Measurements from ENCODE around the gene RFFL. TPM values are rescaled to one million over a fixed set of nuclear protein-coding genes. Genes with fewer than 3 reads are reported as not detected.
"Not testable (repeated sequence)": the region's sequence is repeated elsewhere in the genome, so short reads cannot be mapped to it uniquely, and the experiment has no call there.

Gene RFFL, protein sequence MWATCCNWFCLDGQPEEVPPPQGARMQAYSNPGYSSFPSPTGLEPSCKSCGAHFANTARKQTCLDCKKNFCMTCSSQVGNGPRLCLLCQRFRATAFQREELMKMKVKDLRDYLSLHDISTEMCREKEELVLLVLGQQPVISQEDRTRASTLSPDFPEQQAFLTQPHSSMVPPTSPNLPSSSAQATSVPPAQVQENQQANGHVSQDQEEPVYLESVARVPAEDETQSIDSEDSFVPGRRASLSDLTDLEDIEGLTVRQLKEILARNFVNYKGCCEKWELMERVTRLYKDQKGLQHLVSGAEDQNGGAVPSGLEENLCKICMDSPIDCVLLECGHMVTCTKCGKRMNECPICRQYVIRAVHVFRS
- 10 to 100 TPM in 3 of 4 donors, 1 to 10 TPM in 1; 10.0 to 36.9 (median 16.9) TPM for polyA plus RNA-seq
- long read RNA-seq, donor 1, result 0 reads
- long read RNA-seq, donor 2, result 0 reads
- long read RNA-seq, donor 3, full-length matches to known transcripts, result 2 of 2 reads
- long read RNA-seq, donor 3, partial matches to known transcripts, result 0 of 2 reads
- long read RNA-seq, donor 3, other reads (novel, unspliced or antisense), result 0 of 2 reads
- long read RNA-seq, donor 4, result 0 reads
- long read RNA-seq, donor 5, partial matches to known transcripts, result 6 of 6 reads
- long read RNA-seq, donor 5, other reads (novel, unspliced or antisense), result 0 of 6 reads
- long read RNA-seq, donor 6, result 0 reads
- long read RNA-seq, donor 7, result 0 reads
- long read RNA-seq, donor 8, result 0 reads
- long read RNA-seq, donor 9, result 0 reads
- long read RNA-seq, donor 10, full-length matches to known transcripts, result 1 of 1 reads
- long read RNA-seq, donor 10, partial matches to known transcripts, result 0 of 1 reads
- long read RNA-seq, donor 10, other reads (novel, unspliced or antisense), result 0 of 1 reads

DNA sequence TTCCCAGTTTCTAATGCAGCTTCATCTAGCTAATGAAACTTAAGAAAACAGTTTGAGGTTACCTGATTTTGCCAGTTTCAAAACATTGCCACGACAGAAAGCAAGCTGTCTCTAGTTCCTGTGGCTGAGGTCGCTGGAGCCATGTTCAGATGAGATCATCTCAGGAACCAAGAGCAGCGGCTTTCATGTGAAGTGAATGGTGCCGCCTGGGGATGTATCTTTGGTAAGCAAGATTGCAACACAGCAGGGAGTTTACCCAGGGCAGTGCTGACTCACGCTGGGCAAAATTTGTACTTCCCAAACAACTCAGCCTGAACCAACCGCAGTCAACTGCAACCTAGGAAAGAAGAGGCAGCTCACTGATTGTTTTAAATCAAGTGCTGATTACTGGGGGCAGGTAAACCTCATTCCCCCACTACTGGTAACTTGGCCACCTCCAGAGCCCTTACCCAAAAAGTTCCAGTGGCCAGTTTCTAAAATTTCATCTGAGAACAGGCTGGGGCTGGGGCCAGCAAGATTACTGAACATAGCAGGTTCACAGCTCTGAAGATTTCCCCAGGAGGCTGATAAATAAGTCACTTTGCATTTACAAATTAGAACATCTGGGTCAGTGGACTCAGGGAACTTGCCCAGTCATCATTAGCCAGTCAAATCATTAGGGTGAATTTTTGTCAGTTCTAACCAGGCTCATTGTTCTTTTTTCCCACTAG is at the start of gene RFFL:
RFFL (minus strand) TSS at position 194 of the 710 bp plus-strand sequence. CDS start 37,154 bp downstream, outside the sequence.
- no peaks in the 10 kb centered on the region for H3K27me3 ChIP-seq (ENCODE audit: control insufficient read depth in 3 of 3, insufficient read depth in 3 of 3, low read length in 3 of 3)
- H3K4me3 ChIP-seq (ENCODE audit: low read depth in 1 of 3, low read length in 3 of 3), result no peak within 1 kb of the TSS
- H3K36me3 ChIP-seq (ENCODE audit: control insufficient read depth in 3 of 3, insufficient read depth in 2 of 3, low read depth in 1 of 3, low read length in 3 of 3), result peaks cover 0 to 10% (median 1%) of the 10 kb centered on the region in 3 donors
- WGBS, 3 donors, result 2 to 13% (median 4%) methylated on average over 6 of the region's 6 CpGs
- H3K4me1 ChIP-seq (ENCODE audit: control insufficient read depth in 3 of 3, insufficient read depth in 2 of 3, low read depth in 1 of 3, low read length in 2 of 3), result peaks cover 7 to 29% (median 9%) of the 10 kb centered on the region in 3 donors
- FAIRE-seq, result no peak
- peak within 1 kb of the TSS; percentile 65 to 80 (median 68) for H3K27ac ChIP-seq (ENCODE audit: low read depth in 1 of 3, low read length in 2 of 3)
- peak; percentile 94 to 96 for DNase-seq
- no peaks in the 10 kb centered on the region for H3K9me3 ChIP-seq (ENCODE audit: control insufficient read depth in 2 of 2, insufficient read depth in 1 of 2, low read depth in 1 of 2, low read length in 1 of 2)

DNA sequence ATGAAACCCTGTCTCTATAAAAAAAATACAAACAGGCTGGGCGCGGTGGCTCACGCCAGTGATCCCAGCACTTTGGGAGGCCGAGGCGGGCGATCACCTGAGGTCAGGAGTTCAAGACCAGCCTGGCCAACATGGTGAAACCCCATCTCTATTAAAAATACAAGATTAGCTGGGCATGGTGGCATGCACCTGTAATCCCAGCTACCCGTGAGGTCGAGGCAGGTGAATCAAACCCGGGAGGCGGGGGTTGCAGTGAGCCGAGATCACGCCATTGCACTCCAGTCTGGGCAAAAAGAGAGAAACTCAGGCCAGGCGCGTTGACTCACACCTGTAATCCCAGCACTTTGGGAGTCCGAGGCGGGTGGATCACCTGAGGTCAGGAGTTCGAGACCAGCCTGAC is 47.3 kb upstream of the RFFL start:
- peaks cover 0 to 12% (median 0%) of the 10 kb centered on the region in 3 donors for H3K36me3 ChIP-seq (ENCODE audit: control insufficient read depth in 3 of 3, insufficient read depth in 2 of 3, low read depth in 1 of 3, low read length in 3 of 3)
- H3K27ac ChIP-seq (ENCODE audit: low read depth in 1 of 3, low read length in 2 of 3); H3K4me1 ChIP-seq (ENCODE audit: control insufficient read depth in 3 of 3, insufficient read depth in 2 of 3, low read depth in 1 of 3, low read length in 2 of 3); H3K4me3 ChIP-seq (ENCODE audit: low read depth in 1 of 3, low read length in 3 of 3); FAIRE-seq; H3K27me3 ChIP-seq (ENCODE audit: control insufficient read depth in 3 of 3, insufficient read depth in 3 of 3, low read length in 3 of 3); H3K9me3 ChIP-seq (ENCODE audit: control insufficient read depth in 2 of 2, insufficient read depth in 1 of 2, low read depth in 1 of 2, low read length in 1 of 2); DNase-seq: not testable (repeated sequence)
- WGBS, 3 donors, result 96 to 98% (median 97%) methylated on average over 17 of the region's 17 CpGs

- FAIRE-seq, result no peak
Observed at GRCh38 chr17:35104844-35105450, 41.4 kb upstream of the RFFL start.

GRCh38 chr17:35103271-35103670 is 39.8 kb upstream of the RFFL start:
- FAIRE-seq, result no peak
- no peaks in the 10 kb centered on the region for H3K9me3 ChIP-seq (ENCODE audit: control insufficient read depth in 2 of 2, insufficient read depth in 1 of 2, low read depth in 1 of 2, low read length in 1 of 2)
- DNase-seq, result no peak
- H3K4me3 ChIP-seq (ENCODE audit: low read depth in 1 of 3, low read length in 3 of 3), result no peak overlapping the region
- no peak overlapping the region for H3K27ac ChIP-seq (ENCODE audit: low read depth in 1 of 3, low read length in 2 of 3)
- H3K27me3 ChIP-seq (ENCODE audit: control insufficient read depth in 3 of 3, insufficient read depth in 3 of 3, low read length in 3 of 3), result no peaks in the 10 kb centered on the region
- WGBS, 3 donors, result 95 to 98% (median 97%) methylated on average over 5 of the region's 5 CpGs
- H3K36me3 ChIP-seq (ENCODE audit: control insufficient read depth in 3 of 3, insufficient read depth in 2 of 3, low read depth in 1 of 3, low read length in 3 of 3), result peaks cover 4 to 41% (median 14%) of the 10 kb centered on the region in 3 donors
- H3K4me1 ChIP-seq (ENCODE audit: control insufficient read depth in 3 of 3, insufficient read depth in 2 of 3, low read depth in 1 of 3, low read length in 2 of 3), result no peaks in the 10 kb centered on the region

More at GRCh38 chr17:35104844-35105450, 41.4 kb upstream of the RFFL start:
- peaks cover 4 to 37% (median 10%) of the 10 kb centered on the region in 3 donors for H3K36me3 ChIP-seq (ENCODE audit: control insufficient read depth in 3 of 3, insufficient read depth in 2 of 3, low read depth in 1 of 3, low read length in 3 of 3)
- DNase-seq, result no peak
- H3K4me3 ChIP-seq (ENCODE audit: low read depth in 1 of 3, low read length in 3 of 3), result no peak overlapping the region
- H3K27ac ChIP-seq (ENCODE audit: low read depth in 1 of 3, low read length in 2 of 3), result no peak overlapping the region
- H3K9me3 ChIP-seq (ENCODE audit: control insufficient read depth in 2 of 2, insufficient read depth in 1 of 2, low read depth in 1 of 2, low read length in 1 of 2), result no peaks in the 10 kb centered on the region
- no peaks in the 10 kb centered on the region for H3K4me1 ChIP-seq (ENCODE audit: control insufficient read depth in 3 of 3, insufficient read depth in 2 of 3, low read depth in 1 of 3, low read length in 2 of 3)
- H3K27me3 ChIP-seq (ENCODE audit: control insufficient read depth in 3 of 3, insufficient read depth in 3 of 3, low read length in 3 of 3), result no peaks in the 10 kb centered on the region
- WGBS, 3 donors, result 94 to 96% (median 94%) methylated on average over 5 of the region's 5 CpGs

- Histone ChIP-seq H3K4me1 (ENCODE audit: control insufficient read depth in 3 of 3, insufficient read depth in 2 of 3, low read depth in 1 of 3, low read length in 2 of 3) (no peaks in the 10 kb centered on the region), H3K27ac (ENCODE audit: low read depth in 1 of 3, low read length in 2 of 3) (no peak overlapping the region), H3K9me3 (ENCODE audit: control insufficient read depth in 2 of 2, insufficient read depth in 1 of 2, low read depth in 1 of 2, low read length in 1 of 2) (no peaks in the 10 kb centered on the region), H3K4me3 (ENCODE audit: low read depth in 1 of 3, low read length in 3 of 3) (no peak overlapping the region), H3K27me3 (ENCODE audit: control insufficient read depth in 3 of 3, insufficient read depth in 3 of 3, low read length in 3 of 3) (no peaks in the 10 kb centered on the region), H3K36me3 (ENCODE audit: control insufficient read depth in 3 of 3, insufficient read depth in 2 of 3, low read depth in 1 of 3, low read length in 3 of 3) (peaks cover 4 to 39% (median 14%) of the 10 kb centered on the region in 3 donors)
- no peak for DNase-seq
- WGBS, 3 donors, result 72 to 89% (median 78%) methylated on average over 2 of the region's 2 CpGs
- FAIRE-seq, result no peak
Observed at GRCh38 chr17:35101725-35102124, 38.2 kb upstream of the RFFL start.

GRCh38 chr17:35101036-35101435 is 37.5 kb upstream of the RFFL start:
- Histone ChIP-seq H3K36me3 (ENCODE audit: control insufficient read depth in 3 of 3, insufficient read depth in 2 of 3, low read depth in 1 of 3, low read length in 3 of 3) (peaks cover 4 to 33% (median 14%) of the 10 kb centered on the region in 3 donors), H3K27ac (ENCODE audit: low read depth in 1 of 3, low read length in 2 of 3) (no peak overlapping the region), H3K27me3 (ENCODE audit: control insufficient read depth in 3 of 3, insufficient read depth in 3 of 3, low read length in 3 of 3) (no peaks in the 10 kb centered on the region), H3K4me1 (ENCODE audit: control insufficient read depth in 3 of 3, insufficient read depth in 2 of 3, low read depth in 1 of 3, low read length in 2 of 3) (no peaks in the 10 kb centered on the region), H3K9me3 (ENCODE audit: control insufficient read depth in 2 of 2, insufficient read depth in 1 of 2, low read depth in 1 of 2, low read length in 1 of 2) (no peaks in the 10 kb centered on the region), H3K4me3 (ENCODE audit: low read depth in 1 of 3, low read length in 3 of 3) (no peak overlapping the region)
- FAIRE-seq (no peak), DNase-seq (no peak)
- WGBS, 3 donors, result 96% methylated on average over 14 of the region's 14 CpGs

GRCh38 chr17:35099908-35100307 is 36.4 kb upstream of the RFFL start:
- Histone ChIP-seq H3K9me3 (ENCODE audit: control insufficient read depth in 2 of 2, insufficient read depth in 1 of 2, low read depth in 1 of 2, low read length in 1 of 2) (no peaks in the 10 kb centered on the region), H3K27me3 (ENCODE audit: control insufficient read depth in 3 of 3, insufficient read depth in 3 of 3, low read length in 3 of 3) (no peaks in the 10 kb centered on the region), H3K36me3 (ENCODE audit: control insufficient read depth in 3 of 3, insufficient read depth in 2 of 3, low read depth in 1 of 3, low read length in 3 of 3) (peaks cover 0 to 31% (median 14%) of the 10 kb centered on the region in 3 donors), H3K4me3 (ENCODE audit: low read depth in 1 of 3, low read length in 3 of 3) (no peak overlapping the region), H3K27ac (ENCODE audit: low read depth in 1 of 3, low read length in 2 of 3) (no peak overlapping the region), H3K4me1 (ENCODE audit: control insufficient read depth in 3 of 3, insufficient read depth in 2 of 3, low read depth in 1 of 3, low read length in 2 of 3) (no peaks in the 10 kb centered on the region)
- DNase-seq (no peak), FAIRE-seq (no peak)
- 90 to 98% (median 92%) methylated on average over 3 of the region's 3 CpGs for WGBS, 3 donors
